C4-2B (cell line): ENCODE measurements around the gene KLC1.

Experiments
- H3K27ac ChIP-seq: fragments of 450-650 bp; 2 replicates; pipeline ENCODE4 v1.5.1; 2017
- ZFX ChIP-seq: fragments of 450-650 bp; IDR thresholded peaks from 2 replicates; pipeline ENCODE4 v1.6.1; 2017
- TF ChIP-seq, protein P1 (sequence below): fragments of 450-650 bp; conservative IDR thresholded peaks from 2 replicates; pipeline ENCODE4 v1.5.1; 2017; ENCODE audit warnings: mild to moderate bottlenecking

The KLC1 gene

DNA sequence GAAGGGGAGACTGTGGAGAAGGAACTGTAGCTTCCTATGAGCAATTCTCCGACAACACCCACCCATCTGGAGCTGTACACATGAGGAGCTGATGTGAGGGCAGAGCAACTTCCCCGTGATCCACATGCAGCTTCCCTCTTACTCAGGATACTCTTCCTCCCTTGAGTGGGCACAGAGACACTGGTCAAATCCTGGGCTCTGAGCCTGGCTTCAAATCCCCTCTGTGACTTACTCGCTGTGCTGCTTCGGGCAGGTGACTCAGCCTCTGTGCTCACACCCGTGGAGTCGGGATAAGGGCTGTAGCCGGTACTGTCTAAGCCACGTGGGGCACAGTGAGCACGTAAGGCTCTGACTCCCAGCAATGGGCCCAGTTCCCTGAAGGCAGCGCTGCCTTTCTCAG lies 117.7 kb downstream of the KLC1 start:
- no peak overlapping the region for H3K27ac ChIP-seq
- TF ChIP-seq, protein P1, sequence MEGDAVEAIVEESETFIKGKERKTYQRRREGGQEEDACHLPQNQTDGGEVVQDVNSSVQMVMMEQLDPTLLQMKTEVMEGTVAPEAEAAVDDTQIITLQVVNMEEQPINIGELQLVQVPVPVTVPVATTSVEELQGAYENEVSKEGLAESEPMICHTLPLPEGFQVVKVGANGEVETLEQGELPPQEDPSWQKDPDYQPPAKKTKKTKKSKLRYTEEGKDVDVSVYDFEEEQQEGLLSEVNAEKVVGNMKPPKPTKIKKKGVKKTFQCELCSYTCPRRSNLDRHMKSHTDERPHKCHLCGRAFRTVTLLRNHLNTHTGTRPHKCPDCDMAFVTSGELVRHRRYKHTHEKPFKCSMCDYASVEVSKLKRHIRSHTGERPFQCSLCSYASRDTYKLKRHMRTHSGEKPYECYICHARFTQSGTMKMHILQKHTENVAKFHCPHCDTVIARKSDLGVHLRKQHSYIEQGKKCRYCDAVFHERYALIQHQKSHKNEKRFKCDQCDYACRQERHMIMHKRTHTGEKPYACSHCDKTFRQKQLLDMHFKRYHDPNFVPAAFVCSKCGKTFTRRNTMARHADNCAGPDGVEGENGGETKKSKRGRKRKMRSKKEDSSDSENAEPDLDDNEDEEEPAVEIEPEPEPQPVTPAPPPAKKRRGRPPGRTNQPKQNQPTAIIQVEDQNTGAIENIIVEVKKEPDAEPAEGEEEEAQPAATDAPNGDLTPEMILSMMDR: no peak
- no peak for TF ChIP-seq ZFX

DNA sequence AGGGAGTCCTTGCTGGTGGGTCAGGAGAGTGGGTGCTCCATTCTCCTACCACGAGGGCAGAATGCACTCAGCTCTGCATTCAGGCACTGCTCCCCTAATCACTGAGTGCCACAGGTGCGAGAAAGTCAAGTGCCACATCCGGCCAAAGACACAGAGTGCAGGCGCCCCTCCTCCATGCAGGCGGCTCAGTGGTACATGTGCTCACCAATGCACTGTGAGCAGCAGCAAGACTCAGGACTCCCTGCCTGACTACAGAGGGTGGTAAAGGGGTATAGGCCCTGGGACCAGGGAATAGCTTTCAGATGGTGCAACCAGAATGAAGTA lies 119.5 kb downstream of the KLC1 start:
- H3K27ac ChIP-seq: no peak overlapping the region
- no peak for TF ChIP-seq ZFX
- TF ChIP-seq, protein P1: no peak

DNA sequence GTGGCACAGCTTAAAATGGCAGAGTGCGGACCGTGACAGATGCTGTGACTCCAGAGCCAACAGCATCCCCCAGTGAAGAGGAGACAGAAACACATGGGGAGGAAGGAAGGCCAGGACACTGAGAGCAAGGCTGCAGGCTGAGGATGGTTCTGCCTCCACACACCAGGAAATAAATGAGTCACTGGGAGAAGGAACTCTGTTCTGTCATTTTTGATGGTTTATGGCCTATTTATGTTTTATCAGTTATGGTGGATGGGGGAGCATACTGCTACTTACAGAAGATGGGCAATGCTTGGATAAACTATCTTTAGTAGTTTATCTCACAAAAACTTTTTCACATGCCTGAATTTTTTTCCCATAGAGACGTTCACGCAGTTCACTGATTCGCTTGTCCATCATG lies 120.4 kb downstream of the KLC1 start:
- no peak overlapping the region for H3K27ac ChIP-seq
- no peak for TF ChIP-seq ZFX
- TF ChIP-seq, protein P1: no peak

DNA sequence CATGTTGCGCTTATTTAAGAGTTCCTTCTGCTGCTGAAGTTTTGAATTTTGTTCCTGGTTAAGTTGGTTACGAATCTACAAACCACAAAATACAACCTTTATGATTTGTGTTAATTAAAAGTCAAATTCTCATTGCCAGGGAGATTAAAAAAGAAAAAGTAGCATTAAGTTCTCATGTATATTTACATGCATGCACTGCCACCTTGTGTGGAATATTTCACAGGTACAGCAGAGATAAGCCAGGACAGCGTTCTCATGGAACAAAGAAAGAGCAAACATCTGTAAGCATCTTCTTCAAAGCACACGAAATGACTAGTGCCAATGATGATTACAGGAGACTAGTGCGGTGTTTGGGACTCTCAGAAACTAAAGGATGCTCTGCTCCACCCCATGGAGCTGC lies 120.8 kb downstream of the KLC1 start:
- no peak overlapping the region for H3K27ac ChIP-seq
- TF ChIP-seq ZFX: no peak
- TF ChIP-seq, protein P1: no peak
